ENCODE results near the gene KIAA1958.

KIAA1958 gene

GRCh38 chr9:112486221-112487007, at the start of gene KIAA1958:
Gene KIAA1958 (plus strand): TSS chr9:112486827. CDS start chr9:112574081, 87,254 bp downstream.
- Histone ChIP-seq H3K9me3 (ENCODE audit: insufficient read depth, low read depth, low read length) (no peaks in the 10 kb centered on the region), H3K4me3 (ENCODE audit: low read length, poor library complexity, severe bottlenecking) (peak within 1 kb of the TSS; percentile 92), H3K9me2 (replicated peaks; ENCODE audit: low read depth, low read length) (no peaks in the 10 kb centered on the region), H2AFZ (ENCODE audit: low read length) (peak within 1 kb of the TSS; percentile 95), H4K20me1 (ENCODE audit: insufficient read depth, low read length, poor library complexity, severe bottlenecking) (peaks cover 39% of the 10 kb centered on the region), H3K27me3 (ENCODE audit: insufficient read depth, low read length, poor library complexity, severe bottlenecking) (no peaks in the 10 kb centered on the region), H3F3A (ENCODE audit: low read depth) (no peaks in the 10 kb centered on the region), H3K79me2 (ENCODE audit: insufficient read depth, low read length) (peaks cover 55% of the 10 kb centered on the region), H3K4me2 (ENCODE audit: low read depth, low read length, poor library complexity, severe bottlenecking) (peak within 1 kb of the TSS; percentile 93), H3K4me1 (ENCODE audit: insufficient read depth, low read length, poor library complexity, severe bottlenecking) (peaks cover 44% of the 10 kb centered on the region), H3K36me3 (ENCODE audit: insufficient read depth, low read length) (no peaks in the 10 kb centered on the region), H3K9ac (ENCODE audit: low read depth, low read length, poor library complexity, severe bottlenecking) (peak within 1 kb of the TSS; percentile 93)
- TF ChIP-seq CTCF (conservative IDR thresholded peaks at IDR 0.05; ENCODE audit: low read length) (no peak), EZH2phosphoT487 (IDR thresholded peaks at IDR 0.05; ENCODE audit: borderline replicate concordance) (no peak)

GRCh38 chr9:112437406-112437805, 49.2 kb upstream of the KIAA1958 start:
- H3K9ac ChIP-seq (ENCODE audit: low read depth, low read length, poor library complexity, severe bottlenecking): no peak overlapping the region
- TF ChIP-seq CTCF (conservative IDR thresholded peaks at IDR 0.05; ENCODE audit: low read length) (no peak), EZH2phosphoT487 (IDR thresholded peaks at IDR 0.05; ENCODE audit: borderline replicate concordance) (no peak)
- H3K4me1 ChIP-seq (ENCODE audit: insufficient read depth, low read length, poor library complexity, severe bottlenecking): no peaks in the 10 kb centered on the region
- H3K4me2 ChIP-seq (ENCODE audit: low read depth, low read length, poor library complexity, severe bottlenecking): no peak overlapping the region
- no peaks in the 10 kb centered on the region for H4K20me1 ChIP-seq (ENCODE audit: insufficient read depth, low read length, poor library complexity, severe bottlenecking)
- no peaks in the 10 kb centered on the region for H3K9me3 ChIP-seq (ENCODE audit: insufficient read depth, low read depth, low read length)
- no peaks in the 10 kb centered on the region for H3K79me2 ChIP-seq (ENCODE audit: insufficient read depth, low read length)
- H3K27me3 ChIP-seq (ENCODE audit: insufficient read depth, low read length, poor library complexity, severe bottlenecking): no peaks in the 10 kb centered on the region
- H3K4me3 ChIP-seq (ENCODE audit: low read length, poor library complexity, severe bottlenecking): no peak overlapping the region
- H2AFZ ChIP-seq (ENCODE audit: low read length): no peak overlapping the region
- H3K9me2 ChIP-seq (replicated peaks; ENCODE audit: low read depth, low read length): no peaks in the 10 kb centered on the region
- H3F3A ChIP-seq (ENCODE audit: low read depth): no peaks in the 10 kb centered on the region
- H3K36me3 ChIP-seq (ENCODE audit: insufficient read depth, low read length): no peaks in the 10 kb centered on the region

GRCh38 chr9:112439171-112439570, 47.5 kb upstream of the KIAA1958 start:
- H4K20me1 ChIP-seq (ENCODE audit: insufficient read depth, low read length, poor library complexity, severe bottlenecking): no peaks in the 10 kb centered on the region
- TF ChIP-seq EZH2phosphoT487 (IDR thresholded peaks at IDR 0.05; ENCODE audit: borderline replicate concordance): no peak
- TF ChIP-seq CTCF (conservative IDR thresholded peaks at IDR 0.05; ENCODE audit: low read length): no peak
- no peaks in the 10 kb centered on the region for H3K36me3 ChIP-seq (ENCODE audit: insufficient read depth, low read length)
- no peaks in the 10 kb centered on the region for H3K4me1 ChIP-seq (ENCODE audit: insufficient read depth, low read length, poor library complexity, severe bottlenecking)
- no peak overlapping the region for H2AFZ ChIP-seq (ENCODE audit: low read length)
- H3K4me3 ChIP-seq (ENCODE audit: low read length, poor library complexity, severe bottlenecking): no peak overlapping the region
- no peaks in the 10 kb centered on the region for H3K79me2 ChIP-seq (ENCODE audit: insufficient read depth, low read length)
- no peaks in the 10 kb centered on the region for H3K9me3 ChIP-seq (ENCODE audit: insufficient read depth, low read depth, low read length)
- H3K9me2 ChIP-seq (replicated peaks; ENCODE audit: low read depth, low read length): no peaks in the 10 kb centered on the region
- no peak overlapping the region for H3K4me2 ChIP-seq (ENCODE audit: low read depth, low read length, poor library complexity, severe bottlenecking)
- H3K9ac ChIP-seq (ENCODE audit: low read depth, low read length, poor library complexity, severe bottlenecking): no peak overlapping the region
- H3F3A ChIP-seq (ENCODE audit: low read depth): no peaks in the 10 kb centered on the region
- H3K27me3 ChIP-seq (ENCODE audit: insufficient read depth, low read length, poor library complexity, severe bottlenecking): no peaks in the 10 kb centered on the region
